ENCODE data around the gene KPNA1. TPM values are rescaled to one million over a fixed set of nuclear protein-coding genes. Genes with fewer than 3 reads are reported as not detected.

Gene KPNA1
- total and polyA plus RNA-seq, 2 experiments from 2014 or later, result 34.0 to 62.6 TPM

- Histone ChIP-seq H3K9ac (0 out of 2 replicates have a peak overlapping the region, but pooled peaks have one; percentile 3), H3K4me1 (ENCODE audit: insufficient read depth) (peaks cover 13% of the 10 kb centered on the region; the same call in 1 of the 2 replicates), H3K27me3 (replicated peaks; ENCODE audit: insufficient read depth) (no peaks in the 10 kb centered on the region), H3K4me2 (ENCODE audit: unreplicated experiment) (no peak overlapping the region), H3K4me3 (no peak overlapping the region), H3K36me3 (ENCODE audit: low read depth) (no peaks in the 10 kb centered on the region), H3K27ac (no peak overlapping the region), H2AFZ (0 out of 2 replicates have a peak overlapping the region, but pooled peaks have one; percentile 8), H4K20me1 (ENCODE audit: insufficient read depth) (no peaks in the 10 kb centered on the region), H3F3A (ENCODE audit: insufficient read depth) (peaks cover 11% of the 10 kb centered on the region), H3K9me3 (ENCODE audit: low read depth) (no peaks in the 10 kb centered on the region), H3K79me2 (ENCODE audit: insufficient read depth) (peaks cover 42% of the 10 kb centered on the region), H3K9me2 (ENCODE audit: insufficient read depth) (no peaks in the 10 kb centered on the region)
- in situ Hi-C loops (cut with MboI), result no loop called here
- TF ChIP-seq EZH2 (IDR thresholded peaks at IDR 0.05; ENCODE audit: insufficient read depth, poor library complexity, severe bottlenecking) (no peak), EZH2phosphoT487 (IDR thresholded peaks at IDR 0.05; ENCODE audit: insufficient read depth, low read depth) (no peak)
- 27 to 30% methylated on average over 2 of the region's 2 CpGs for WGBS, 2 experiments (ENCODE audit: low coverage in 1 of 2, low lambda C conversion rate in 2 of 2, missing lambda C conversion rate in 2 of 2)
- DNase-seq, result peak; percentile 72
Measured at GRCh38 chr3:122392868-122393844, 121.6 kb downstream of the KPNA1 start.

- Histone ChIP-seq H3K36me3 (ENCODE audit: low read depth) (no peaks in the 10 kb centered on the region), H3K27ac (no peak overlapping the region), H3K4me1 (ENCODE audit: insufficient read depth) (peaks cover 13% of the 10 kb centered on the region; the same call in 1 of the 2 replicates), H3K79me2 (ENCODE audit: insufficient read depth) (peaks cover 50% of the 10 kb centered on the region), H3K4me3 (no peak overlapping the region), H4K20me1 (ENCODE audit: insufficient read depth) (no peaks in the 10 kb centered on the region), H3F3A (ENCODE audit: insufficient read depth) (peaks cover 11% of the 10 kb centered on the region), H3K9me3 (ENCODE audit: low read depth) (no peaks in the 10 kb centered on the region), H2AFZ (no peak overlapping the region), H3K27me3 (replicated peaks; ENCODE audit: insufficient read depth) (no peaks in the 10 kb centered on the region), H3K9ac (0 out of 2 replicates have a peak overlapping the region, but pooled peaks have one; percentile 3), H3K4me2 (ENCODE audit: unreplicated experiment) (no peak overlapping the region), H3K9me2 (ENCODE audit: insufficient read depth) (no peaks in the 10 kb centered on the region)
- TF ChIP-seq EZH2phosphoT487 (IDR thresholded peaks at IDR 0.05; ENCODE audit: insufficient read depth, low read depth) (no peak), EZH2 (IDR thresholded peaks at IDR 0.05; ENCODE audit: insufficient read depth, poor library complexity, severe bottlenecking) (no peak)
- in situ Hi-C loops (cut with MboI), result no loop called here
- 91 to 95% methylated on average over 2 of the region's 2 CpGs for WGBS, 2 experiments (ENCODE audit: low coverage in 1 of 2, low lambda C conversion rate in 2 of 2, missing lambda C conversion rate in 2 of 2)
- DNase-seq, result no peak
Measured at GRCh38 chr3:122391681-122392446, 122.9 kb downstream of the KPNA1 start.

- Histone ChIP-seq H3K9me2 (ENCODE audit: insufficient read depth) (no peaks in the 10 kb centered on the region), H3K27ac (no peak overlapping the region), H2AFZ (no peak overlapping the region), H3K4me1 (ENCODE audit: insufficient read depth) (peaks cover 11% of the 10 kb centered on the region; the same call in 1 of the 2 replicates), H3K79me2 (ENCODE audit: insufficient read depth) (peaks cover 53% of the 10 kb centered on the region), H3K9ac (no peak overlapping the region), H3K9me3 (ENCODE audit: low read depth) (no peaks in the 10 kb centered on the region), H3K4me2 (ENCODE audit: unreplicated experiment) (no peak overlapping the region), H3F3A (ENCODE audit: insufficient read depth) (peaks cover 11% of the 10 kb centered on the region), H3K4me3 (no peak overlapping the region), H3K27me3 (replicated peaks; ENCODE audit: insufficient read depth) (no peaks in the 10 kb centered on the region), H4K20me1 (ENCODE audit: insufficient read depth) (no peaks in the 10 kb centered on the region), H3K36me3 (ENCODE audit: low read depth) (no peaks in the 10 kb centered on the region)
- no peak for DNase-seq
- in situ Hi-C loops (cut with MboI), result no loop called here
- no peak for TF ChIP-seq EZH2 (IDR thresholded peaks at IDR 0.05; ENCODE audit: insufficient read depth, poor library complexity, severe bottlenecking)
- no peak for TF ChIP-seq EZH2phosphoT487 (IDR thresholded peaks at IDR 0.05; ENCODE audit: insufficient read depth, low read depth)
- 57 to 60% methylated on average over 4 of the region's 4 CpGs for WGBS, 2 experiments (ENCODE audit: low coverage in 1 of 2, low lambda C conversion rate in 2 of 2, missing lambda C conversion rate in 2 of 2)
Measured at GRCh38 chr3:122390665-122391064, 124.1 kb downstream of the KPNA1 start.

- Histone ChIP-seq H3K9me3 (ENCODE audit: low read depth) (no peaks in the 10 kb centered on the region), H3K79me2 (ENCODE audit: insufficient read depth) (peaks cover 60% of the 10 kb centered on the region), H3K9ac (no peak overlapping the region), H3F3A (ENCODE audit: insufficient read depth) (peaks cover 8% of the 10 kb centered on the region), H3K27me3 (replicated peaks; ENCODE audit: insufficient read depth) (no peaks in the 10 kb centered on the region), H4K20me1 (ENCODE audit: insufficient read depth) (no peaks in the 10 kb centered on the region), H3K36me3 (ENCODE audit: low read depth) (no peaks in the 10 kb centered on the region), H3K4me3 (no peak overlapping the region), H2AFZ (no peak overlapping the region), H3K4me2 (ENCODE audit: unreplicated experiment) (no peak overlapping the region), H3K9me2 (ENCODE audit: insufficient read depth) (no peaks in the 10 kb centered on the region), H3K4me1 (ENCODE audit: insufficient read depth) (peaks cover 12% of the 10 kb centered on the region), H3K27ac (no peak overlapping the region)
- no peak for TF ChIP-seq EZH2phosphoT487 (IDR thresholded peaks at IDR 0.05; ENCODE audit: insufficient read depth, low read depth)
- no peak for TF ChIP-seq EZH2 (IDR thresholded peaks at IDR 0.05; ENCODE audit: insufficient read depth, poor library complexity, severe bottlenecking)
- in situ Hi-C loops (cut with MboI), result no loop called here
- WGBS, 2 experiments (ENCODE audit: low coverage in 1 of 2, low lambda C conversion rate in 2 of 2, missing lambda C conversion rate in 2 of 2), result 80 to 89% methylated on average over 4 of the region's 4 CpGs
- no peak for DNase-seq
Measured at GRCh38 chr3:122389892-122390291, 124.8 kb downstream of the KPNA1 start.

Measured in GM23248 (cell line).